ENCODE data around the gene C4orf51. TPM values are rescaled to one million over a fixed set of nuclear protein-coding genes. Genes with fewer than 3 reads are reported as not detected.

Gene C4orf51
- total and polyA plus RNA-seq, 2 of the 8 experiments (the other 6 are each of a cell fraction or from before 2014, with no cell fraction given), result 0.54 TPM; not detected in 1

GRCh38 chr4:145716661-145717200 lies 36.8 kb downstream of the C4orf51 start (continued):
- TF ChIP-seq CEBPB (IDR thresholded peaks at IDR 0.05; ENCODE audit: low read depth, low read length), result no peak
- no peak for TF ChIP-seq EP300 (IDR thresholded peaks at IDR 0.05; ENCODE audit: borderline replicate concordance in 1 of 2, low read depth in 2 of 2, low read length in 2 of 2)
- TF ChIP-seq, protein P1, sequence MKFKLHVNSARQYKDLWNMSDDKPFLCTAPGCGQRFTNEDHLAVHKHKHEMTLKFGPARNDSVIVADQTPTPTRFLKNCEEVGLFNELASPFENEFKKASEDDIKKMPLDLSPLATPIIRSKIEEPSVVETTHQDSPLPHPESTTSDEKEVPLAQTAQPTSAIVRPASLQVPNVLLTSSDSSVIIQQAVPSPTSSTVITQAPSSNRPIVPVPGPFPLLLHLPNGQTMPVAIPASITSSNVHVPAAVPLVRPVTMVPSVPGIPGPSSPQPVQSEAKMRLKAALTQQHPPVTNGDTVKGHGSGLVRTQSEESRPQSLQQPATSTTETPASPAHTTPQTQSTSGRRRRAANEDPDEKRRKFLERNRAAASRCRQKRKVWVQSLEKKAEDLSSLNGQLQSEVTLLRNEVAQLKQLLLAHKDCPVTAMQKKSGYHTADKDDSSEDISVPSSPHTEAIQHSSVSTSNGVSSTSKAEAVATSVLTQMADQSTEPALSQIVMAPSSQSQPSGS (IDR thresholded peaks at IDR 0.05; ENCODE audit: low read length), result no peak
- TF ChIP-seq SRF (IDR thresholded peaks at IDR 0.05; ENCODE audit: low read depth, low read length), result no peak
- TF ChIP-seq NRF1 (IDR thresholded peaks at IDR 0.05; ENCODE audit: low read depth, low read length), result no peak

Data from H1 (cell line).